Activated T-helper 9 cell treated with anti-CD3 and anti-CD28 coated beads, Interleukin-2, amount 50 U/mL, for 16 hours (primary cell): ENCODE results near the gene COG2.
"Not testable (repeated sequence)": the region's sequence is repeated elsewhere in the genome, so short reads cannot be mapped to it uniquely, and the experiment has no call there.

Source experiments
- DNase-seq: peaks from one replicate; pipeline ENCODE4 v3.0.0-alpha.2; 2020; ENCODE audit warnings: low read depth

The COG2 gene

GRCh38 chr1:230715510-230715909 lies 73.2 kb downstream of the COG2 start:
- DNase-seq, result no peak

GRCh38 chr1:230716453-230716852 lies 74.2 kb downstream of the COG2 start:
- not testable (repeated sequence) for DNase-seq

GRCh38 chr1:230717251-230717650 lies 75.0 kb downstream of the COG2 start:
- no peak for DNase-seq

GRCh38 chr1:230721849-230722522 lies 79.7 kb downstream of the COG2 start:
- not testable (repeated sequence) for DNase-seq

GRCh38 chr1:230725256-230726012 lies 83.2 kb downstream of the COG2 start:
- DNase-seq, result no peak

GRCh38 chr1:230728710-230729392 lies 86.6 kb downstream of the COG2 start:
- DNase-seq, result no peak

- DNase-seq, result no peak
Observed at GRCh38 chr1:230730977-230731376, 88.7 kb downstream of the COG2 start.

- no peak for DNase-seq
Observed at GRCh38 chr1:230735447-230735846, 93.2 kb downstream of the COG2 start.

GRCh38 chr1:230737622-230738262 lies 95.5 kb downstream of the COG2 start:
- no peak for DNase-seq

- no peak for DNase-seq
Observed at GRCh38 chr1:230739564-230740290, 97.4 kb downstream of the COG2 start.
